Measurements from ENCODE around the gene PRICKLE1. TPM values are rescaled to one million over a fixed set of nuclear protein-coding genes. Genes with fewer than 3 reads are reported as not detected.

PRICKLE1 gene
- total RNA-seq, 1 donor from 2014 or later, result 53.5 TPM

DNA sequence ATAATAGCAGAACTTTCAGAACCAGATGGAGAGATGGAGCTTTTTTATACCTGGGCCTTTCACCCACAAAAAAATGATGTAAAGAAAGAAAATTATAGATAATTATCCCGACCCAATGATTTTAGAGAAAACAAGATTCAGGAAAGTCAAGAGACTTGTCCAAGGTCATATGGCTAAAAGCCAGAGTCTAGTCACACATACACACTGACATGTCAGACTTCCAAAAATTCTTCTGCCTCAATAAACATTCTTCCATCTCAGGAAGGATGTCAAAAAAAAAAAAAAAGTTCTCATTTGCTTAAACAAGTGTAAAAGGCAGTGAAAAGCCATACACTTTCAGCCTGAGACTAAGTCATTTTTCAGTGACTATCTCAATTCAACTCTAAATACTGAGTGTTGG, 116.0 kb downstream of the PRICKLE1 start:
- peaks cover 27% of the 10 kb centered on the region for H3K36me3 Mint-ChIP-seq (ENCODE audit: insufficient read depth)
- H3K9me3 Mint-ChIP-seq (ENCODE audit: low read depth), result no peaks in the 10 kb centered on the region
- no peaks in the 10 kb centered on the region for H3K27me3 Mint-ChIP-seq
- H3K4me1 Mint-ChIP-seq (ENCODE audit: low read depth), result peaks cover 38% of the 10 kb centered on the region
- peak overlapping the region; percentile 24 for H3K27ac Mint-ChIP-seq
- H3K4me3 Mint-ChIP-seq (ENCODE audit: low read depth), result no peak overlapping the region
- DNase-seq (ENCODE audit: low spot score, unreplicated experiment), result no peak
- TF ChIP-seq, protein P1, sequence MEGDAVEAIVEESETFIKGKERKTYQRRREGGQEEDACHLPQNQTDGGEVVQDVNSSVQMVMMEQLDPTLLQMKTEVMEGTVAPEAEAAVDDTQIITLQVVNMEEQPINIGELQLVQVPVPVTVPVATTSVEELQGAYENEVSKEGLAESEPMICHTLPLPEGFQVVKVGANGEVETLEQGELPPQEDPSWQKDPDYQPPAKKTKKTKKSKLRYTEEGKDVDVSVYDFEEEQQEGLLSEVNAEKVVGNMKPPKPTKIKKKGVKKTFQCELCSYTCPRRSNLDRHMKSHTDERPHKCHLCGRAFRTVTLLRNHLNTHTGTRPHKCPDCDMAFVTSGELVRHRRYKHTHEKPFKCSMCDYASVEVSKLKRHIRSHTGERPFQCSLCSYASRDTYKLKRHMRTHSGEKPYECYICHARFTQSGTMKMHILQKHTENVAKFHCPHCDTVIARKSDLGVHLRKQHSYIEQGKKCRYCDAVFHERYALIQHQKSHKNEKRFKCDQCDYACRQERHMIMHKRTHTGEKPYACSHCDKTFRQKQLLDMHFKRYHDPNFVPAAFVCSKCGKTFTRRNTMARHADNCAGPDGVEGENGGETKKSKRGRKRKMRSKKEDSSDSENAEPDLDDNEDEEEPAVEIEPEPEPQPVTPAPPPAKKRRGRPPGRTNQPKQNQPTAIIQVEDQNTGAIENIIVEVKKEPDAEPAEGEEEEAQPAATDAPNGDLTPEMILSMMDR (IDR thresholded peaks at IDR 0.05; ENCODE audit: unreplicated experiment), result no peak

DNA sequence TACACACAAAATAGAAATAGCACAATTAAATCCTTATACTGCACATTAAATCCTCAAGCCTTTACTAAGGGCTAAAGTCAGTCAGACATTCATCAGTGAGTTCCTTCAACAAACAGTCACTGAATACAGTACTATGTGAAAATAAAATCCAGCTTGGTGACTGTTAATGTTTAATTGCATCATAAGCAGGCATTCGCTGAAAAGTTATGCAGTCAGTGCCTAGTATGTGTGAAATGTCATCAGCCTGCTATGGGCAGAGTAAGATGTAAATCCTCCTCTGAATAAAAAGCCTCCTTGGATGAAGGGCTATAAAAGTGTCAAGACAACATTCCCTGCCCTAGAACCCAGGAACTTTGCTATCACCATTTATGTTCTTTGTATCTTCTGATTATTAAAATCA, 116.4 kb downstream of the PRICKLE1 start:
- peaks cover 29% of the 10 kb centered on the region for H3K36me3 Mint-ChIP-seq (ENCODE audit: insufficient read depth)
- peak overlapping the region; percentile 76 for H3K27ac Mint-ChIP-seq
- DNase-seq (ENCODE audit: low spot score, unreplicated experiment), result no peak
- H3K4me1 Mint-ChIP-seq (ENCODE audit: low read depth), result peaks cover 34% of the 10 kb centered on the region
- TF ChIP-seq, protein P1 (IDR thresholded peaks at IDR 0.05; ENCODE audit: unreplicated experiment), result no peak
- no peak overlapping the region for H3K4me3 Mint-ChIP-seq (ENCODE audit: low read depth)
- no peaks in the 10 kb centered on the region for H3K27me3 Mint-ChIP-seq
- H3K9me3 Mint-ChIP-seq (ENCODE audit: low read depth), result no peaks in the 10 kb centered on the region

DNA sequence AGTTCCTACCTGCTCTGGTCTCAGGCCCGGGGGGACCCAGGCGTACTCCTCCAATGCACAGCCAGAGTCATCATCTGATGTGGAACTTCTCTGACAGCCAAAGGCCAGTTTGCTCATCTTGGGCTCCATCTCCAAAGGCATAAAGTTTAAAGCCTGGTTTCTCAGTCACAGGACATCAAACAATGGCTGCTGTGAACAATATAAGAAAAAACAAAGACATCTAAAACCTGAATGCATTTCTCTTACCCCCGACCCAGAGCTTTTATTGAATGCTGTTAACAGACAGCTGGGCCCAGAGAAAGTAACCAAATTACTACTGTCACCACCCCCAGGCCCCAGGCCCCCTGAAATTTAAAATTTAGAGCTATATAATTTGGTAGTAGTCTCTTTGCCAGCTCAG, 117.2 kb downstream of the PRICKLE1 start:
- H3K9me3 Mint-ChIP-seq (ENCODE audit: low read depth), result no peaks in the 10 kb centered on the region
- peaks cover 28% of the 10 kb centered on the region for H3K36me3 Mint-ChIP-seq (ENCODE audit: insufficient read depth)
- H3K27ac Mint-ChIP-seq, result peak overlapping the region; percentile 76
- no peaks in the 10 kb centered on the region for H3K27me3 Mint-ChIP-seq
- no peak overlapping the region for H3K4me3 Mint-ChIP-seq (ENCODE audit: low read depth)
- TF ChIP-seq, protein P1 (IDR thresholded peaks at IDR 0.05; ENCODE audit: unreplicated experiment), result no peak
- DNase-seq (ENCODE audit: low spot score, unreplicated experiment), result no peak
- peaks cover 34% of the 10 kb centered on the region for H3K4me1 Mint-ChIP-seq (ENCODE audit: low read depth)

DNA sequence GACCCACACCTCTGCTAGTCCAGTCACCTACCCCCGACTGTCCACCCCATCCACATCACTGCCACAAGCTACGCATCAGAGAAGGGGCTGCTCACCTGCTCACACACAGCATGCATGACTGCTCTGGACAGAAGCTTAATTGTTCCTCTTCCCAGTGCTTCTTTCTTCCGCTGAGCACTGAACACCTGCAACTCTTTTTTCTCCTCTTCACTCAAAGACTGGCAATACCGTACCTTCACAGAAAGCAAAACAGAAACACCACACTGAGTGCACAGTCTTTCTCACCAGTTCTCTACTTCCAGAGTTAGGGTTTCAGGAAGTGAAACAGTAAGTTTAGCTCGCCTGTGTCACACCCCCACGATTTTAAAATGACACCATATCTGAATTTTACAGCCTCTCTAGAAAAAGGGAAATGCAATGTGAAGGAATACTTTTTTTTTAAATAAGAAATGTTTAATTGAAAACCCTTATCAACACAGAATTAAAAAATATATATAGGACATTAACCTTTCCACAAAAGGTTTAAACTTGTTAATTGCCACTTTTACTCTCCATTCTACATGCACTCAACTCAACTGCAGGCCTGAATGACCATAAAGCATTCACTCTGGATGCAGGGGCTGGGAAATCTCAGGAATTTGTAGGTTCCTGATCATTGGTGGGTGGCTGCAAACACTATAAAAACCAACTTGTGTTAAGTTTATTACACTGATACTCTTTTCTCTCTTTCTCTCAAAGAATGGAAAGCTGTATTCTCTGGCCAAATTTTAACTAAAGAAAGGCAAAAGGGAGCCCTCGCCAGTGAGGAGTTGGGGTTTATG, 120.0 kb downstream of the PRICKLE1 start:
- Mint-ChIP-seq H3K36me3 (ENCODE audit: insufficient read depth) (peaks cover 45% of the 10 kb centered on the region), H3K27ac (no peak overlapping the region)

DNA sequence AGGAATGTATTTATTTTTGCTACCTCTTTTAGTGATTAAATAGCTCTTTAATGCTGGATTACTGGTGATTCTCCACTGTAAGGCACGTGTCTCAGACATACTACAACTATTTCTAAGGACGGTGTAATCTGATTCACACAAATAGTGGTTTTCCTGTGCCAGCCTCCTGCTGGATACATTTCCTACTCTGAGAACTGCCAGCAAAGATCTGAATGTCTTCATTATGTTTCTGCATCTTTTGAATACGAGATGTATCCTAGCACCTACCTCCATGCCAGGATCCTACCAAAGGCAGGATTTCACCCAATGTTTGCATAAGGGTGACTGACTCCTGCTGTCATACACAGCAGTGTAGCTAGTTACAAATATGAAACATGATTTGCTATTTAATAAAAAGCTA, 120.6 kb downstream of the PRICKLE1 start:
- Mint-ChIP-seq H3K9me3 (ENCODE audit: low read depth) (no peaks in the 10 kb centered on the region), H3K36me3 (ENCODE audit: insufficient read depth) (peaks cover 50% of the 10 kb centered on the region), H3K27me3 (no peaks in the 10 kb centered on the region), H3K4me1 (ENCODE audit: low read depth) (peaks cover 24% of the 10 kb centered on the region), H3K4me3 (ENCODE audit: low read depth) (no peak overlapping the region), H3K27ac (no peak overlapping the region)
- TF ChIP-seq, protein P1 (IDR thresholded peaks at IDR 0.05; ENCODE audit: unreplicated experiment), result no peak
- no peak for DNase-seq (ENCODE audit: low spot score, unreplicated experiment)

More for the DNA sequence above, 120.0 kb downstream of the PRICKLE1 start:
- TF ChIP-seq, protein P1 (IDR thresholded peaks at IDR 0.05; ENCODE audit: unreplicated experiment), result no peak
- Mint-ChIP-seq H3K4me3 (ENCODE audit: low read depth) (no peak overlapping the region), H3K9me3 (ENCODE audit: low read depth) (no peaks in the 10 kb centered on the region), H3K4me1 (ENCODE audit: low read depth) (peaks cover 26% of the 10 kb centered on the region), H3K27me3 (no peaks in the 10 kb centered on the region)
- DNase-seq (ENCODE audit: low spot score, unreplicated experiment), result no peak

Data from progenitor cell of endocrine pancreas (in vitro differentiated cells).